GM21367 (cell line): ENCODE measurements around the gene PAM16.

ENCODE experiments used
- ATAC-seq: cut with Tn5 transposase; IDR thresholded peaks from one replicate; pipeline ENCODE4 v1.9.1; 2021; ENCODE audit not compliant: unreplicated experiment

Gene PAM16

GRCh38 chr16:4384509-4384942 is 33.4 kb upstream of the PAM16 start:
- ATAC-seq, result no peak

- ATAC-seq, result no peak
These were observed 32.7 kb upstream of the PAM16 start for GRCh38 chr16:4383591-4384444.

- no peak for ATAC-seq
These were observed 31.8 kb upstream of the PAM16 start for GRCh38 chr16:4382795-4383357.

- ATAC-seq, result no peak
These were observed 31.0 kb upstream of the PAM16 start for GRCh38 chr16:4381935-4382794.

GRCh38 chr16:4381072-4381934 is 30.2 kb upstream of the PAM16 start:
- no peak for ATAC-seq

GRCh38 chr16:4380119-4381063 is 29.3 kb upstream of the PAM16 start:
- no peak for ATAC-seq

- ATAC-seq, result no peak
These were observed 28.0 kb upstream of the PAM16 start for GRCh38 chr16:4378999-4379690.

GRCh38 chr16:4378161-4378666 is 27.1 kb upstream of the PAM16 start:
- no peak for ATAC-seq

- ATAC-seq, result no peak
These were observed 26.5 kb upstream of the PAM16 start for GRCh38 chr16:4377573-4378154.

- ATAC-seq, result no peak
These were observed 25.9 kb upstream of the PAM16 start for GRCh38 chr16:4376893-4377572.

- ATAC-seq, result no peak
These were observed 25.2 kb upstream of the PAM16 start for GRCh38 chr16:4376126-4376892.

- ATAC-seq, result no peak
These were observed 24.6 kb upstream of the PAM16 start for GRCh38 chr16:4375717-4376116.

- ATAC-seq, result no peak
These were observed 23.0 kb upstream of the PAM16 start for GRCh38 chr16:4373909-4374742.

- no peak for ATAC-seq
These were observed 22.3 kb upstream of the PAM16 start for GRCh38 chr16:4373356-4373908.

- no peak for ATAC-seq
These were observed 21.6 kb upstream of the PAM16 start for GRCh38 chr16:4372578-4373355.
